HG03066 (cell line): Measurements from ENCODE around the gene UGT2A1.

ENCODE experiments used
- ATAC-seq: cut with Tn5 transposase; IDR thresholded peaks from one replicate; pipeline ENCODE4 v1.9.1; 2021; ENCODE audit warnings: low read depth; ENCODE audit not compliant: unreplicated experiment

The UGT2A1 gene

GRCh38 chr4:69591364-69591763, 61.7 kb downstream of the UGT2A1 start:
- ATAC-seq: no peak

- no peak for ATAC-seq
These were observed 63.2 kb downstream of the UGT2A1 start for GRCh38 chr4:69589884-69590283.

DNA sequence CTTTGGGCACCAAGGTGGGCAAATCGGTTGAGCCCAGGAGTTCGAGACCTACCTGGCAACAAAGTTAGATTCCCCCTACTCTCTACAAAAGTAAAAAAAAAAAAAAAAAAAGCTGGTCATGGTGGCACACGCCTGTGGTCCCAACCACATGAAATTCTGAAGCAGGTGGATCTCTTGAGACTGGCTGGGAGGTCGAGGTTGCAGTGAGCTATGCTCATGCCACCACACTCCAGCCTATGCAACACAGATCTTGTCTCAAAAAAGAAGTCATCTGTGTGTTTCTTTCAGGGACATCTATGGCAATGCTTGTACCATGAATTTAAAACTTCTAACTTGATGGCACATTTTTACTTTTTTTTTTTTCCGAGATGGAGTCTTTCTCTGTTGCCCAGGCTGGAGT, 68.9 kb downstream of the UGT2A1 start:
- ATAC-seq: no peak

GRCh38 chr4:69583543-69583942, 69.5 kb downstream of the UGT2A1 start:
- ATAC-seq: no peak

GRCh38 chr4:69577245-69577644, 75.8 kb downstream of the UGT2A1 start:
- ATAC-seq: no peak

GRCh38 chr4:69576251-69576877, 76.7 kb downstream of the UGT2A1 start:
- no peak for ATAC-seq

GRCh38 chr4:69568787-69569186, 84.3 kb downstream of the UGT2A1 start:
- no peak for ATAC-seq

DNA sequence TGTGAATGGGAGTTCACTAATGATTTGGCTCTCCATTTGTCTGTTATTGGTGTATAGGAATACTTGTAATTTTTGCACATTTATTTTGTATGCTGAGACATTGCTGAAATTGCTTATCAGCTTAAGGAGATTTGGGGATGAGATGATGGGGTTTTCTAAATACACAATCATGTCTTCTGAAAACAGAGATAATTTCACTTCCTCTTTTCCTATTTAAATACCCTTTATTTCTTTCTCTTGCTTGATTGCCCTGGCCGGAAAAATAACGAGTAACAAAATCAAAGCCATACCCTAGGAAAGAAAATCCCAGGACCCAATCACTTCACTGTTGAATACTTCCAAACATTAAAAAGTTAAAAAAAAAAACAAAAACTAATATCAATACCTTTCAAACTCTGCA, 89.6 kb downstream of the UGT2A1 start:
- ATAC-seq: no peak

DNA sequence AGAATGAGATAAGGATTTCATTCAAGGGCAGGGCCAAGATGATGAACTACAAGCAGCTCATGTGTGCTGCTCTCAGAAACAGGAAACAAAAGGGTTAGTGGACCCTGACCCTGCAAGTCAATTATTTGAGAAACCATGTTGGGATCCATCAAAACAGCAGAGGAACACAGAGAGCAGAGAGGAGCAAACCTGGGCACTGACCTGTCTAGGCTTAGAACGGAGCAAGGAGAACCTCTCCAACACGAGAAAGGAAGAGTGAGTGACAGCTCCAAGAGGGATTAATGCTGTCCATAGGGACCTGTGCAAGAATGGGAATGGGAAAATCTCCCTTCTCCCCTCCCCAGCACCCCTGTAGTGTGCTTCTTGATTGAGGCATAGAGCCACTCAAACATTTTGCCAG, 103.4 kb downstream of the UGT2A1 start:
- ATAC-seq: no peak

DNA sequence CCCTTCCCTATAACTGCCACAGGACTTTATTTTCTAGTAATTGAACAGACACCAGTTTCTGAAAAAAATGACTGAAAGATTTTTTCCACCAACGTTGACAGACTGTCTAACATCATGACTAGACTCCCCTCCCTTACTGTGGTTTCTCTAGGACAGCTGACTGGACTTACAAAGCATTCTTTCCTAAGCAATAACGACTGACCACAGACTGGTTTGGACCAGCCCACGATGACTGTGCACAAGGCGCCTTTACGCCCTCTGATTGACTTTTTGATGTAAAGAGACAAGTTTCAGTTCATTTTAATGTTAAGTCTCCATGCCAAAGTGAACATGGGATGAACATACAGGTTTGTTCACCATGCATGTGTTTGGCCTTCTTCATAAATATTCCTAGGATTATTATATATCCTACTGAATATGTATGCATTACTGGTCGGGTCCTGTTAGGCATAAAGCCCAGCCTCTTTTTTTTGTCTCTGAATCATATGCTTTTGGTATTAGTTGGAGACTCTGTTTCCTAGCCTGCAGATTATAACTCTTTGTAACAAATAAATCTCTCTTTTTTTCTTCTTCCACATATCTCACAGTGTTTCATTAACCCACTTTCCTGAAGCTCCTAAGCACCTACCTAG, 106.8 kb downstream of the UGT2A1 start:
- ATAC-seq: no peak
